H9 (cell line): ENCODE measurements around the gene RPS10. TPM values are rescaled to one million over a fixed set of nuclear protein-coding genes. Genes with fewer than 3 reads are reported as not detected.

ENCODE experiments used
- DNase-seq: peaks from one replicate; pipeline ENCODE4 v3.0.0-alpha.2; 2017
- H2AFZ ChIP-seq: one replicate; pipeline ENCODE4 v1.6.1; 2013; ENCODE audit warnings: mild to moderate bottlenecking, low read length, control low read depth, moderate library complexity
- H2AK5ac ChIP-seq: 2 replicates; pipeline ENCODE4 v1.6.1; 2013; ENCODE audit warnings: low read length, control low read depth, mixed read lengths; ENCODE audit not compliant: insufficient read length
- H2BK120ac ChIP-seq: one replicate; pipeline ENCODE4 v1.6.1; 2013; ENCODE audit warnings: low read depth, mild to moderate bottlenecking, low read length, control low read depth, inconsistent platforms; ENCODE audit not compliant: poor library complexity, severe bottlenecking
- H2BK12ac ChIP-seq: 2 replicates; pipeline ENCODE4 v1.6.1; 2013; ENCODE audit warnings: low read length, control low read depth, mixed read lengths, low read depth; ENCODE audit not compliant: insufficient read length
- H2BK15ac ChIP-seq: 2 replicates; pipeline ENCODE4 v1.6.1; 2013; ENCODE audit warnings: low read depth, low read length, control low read depth
- H2BK20ac ChIP-seq: one replicate; pipeline ENCODE4 v1.6.1; 2013; ENCODE audit warnings: low read depth, mild to moderate bottlenecking, low read length, control low read depth, inconsistent platforms; ENCODE audit not compliant: poor library complexity, severe bottlenecking
- H2BK5ac ChIP-seq: 2 replicates; pipeline ENCODE4 v1.6.1; 2013; ENCODE audit warnings: low read length, control low read depth, mixed read lengths; ENCODE audit not compliant: insufficient read length
- H3K14ac ChIP-seq: 2 replicates; pipeline ENCODE4 v1.6.1; 2013; ENCODE audit warnings: low read length, control low read depth; ENCODE audit not compliant: insufficient read depth
- H3K18ac ChIP-seq: 2 replicates; pipeline ENCODE4 v1.6.1; 2013; ENCODE audit warnings: low read depth, mild to moderate bottlenecking, mixed read lengths, low read length, control low read depth; ENCODE audit not compliant: insufficient read length
- H3K23ac ChIP-seq: 2 replicates; pipeline ENCODE4 v1.6.1; 2013; ENCODE audit warnings: low read length, control low read depth, mixed read lengths, low read depth; ENCODE audit not compliant: insufficient read length
- H3K23me2 ChIP-seq: 2 replicates; pipeline ENCODE4 v1.6.1; 2013; ENCODE audit warnings: low read depth, mild to moderate bottlenecking, mixed read lengths, low read length, control low read depth; ENCODE audit not compliant: insufficient read length, poor library complexity, severe bottlenecking
- H3K27ac ChIP-seq: 2 replicates; pipeline ENCODE4 v1.5.1; 2013; ENCODE audit warnings: low read length, control low read depth, mixed read lengths, low read depth; ENCODE audit not compliant: insufficient read length
- H3K27me3 ChIP-seq: 2 replicates; pipeline ENCODE4 v1.6.1; 2013; ENCODE audit warnings: low read length, control low read depth, inconsistent platforms; ENCODE audit not compliant: insufficient read depth
- H3K4ac ChIP-seq: 2 replicates; pipeline ENCODE4 v1.6.1; 2013; ENCODE audit warnings: low read depth, mild to moderate bottlenecking, control low read depth, inconsistent platforms, low read length, moderate library complexity
- H3K4me1 ChIP-seq: 2 replicates; pipeline ENCODE4 v1.6.1; 2013; ENCODE audit warnings: low read length, control low read depth, inconsistent platforms; ENCODE audit not compliant: insufficient read depth
- H3K4me2 ChIP-seq: 2 replicates; pipeline ENCODE4 v1.6.1; 2013; ENCODE audit warnings: low read length, control low read depth, mixed read lengths; ENCODE audit not compliant: insufficient read length, insufficient read depth
- H3K56ac ChIP-seq: 2 replicates; pipeline ENCODE4 v1.6.1; 2013; ENCODE audit warnings: low read depth, mild to moderate bottlenecking, mixed read lengths, low read length, control low read depth; ENCODE audit not compliant: insufficient read length
- H3K79me1 ChIP-seq: 2 replicates; pipeline ENCODE4 v1.6.1; 2013; ENCODE audit warnings: low read depth, mild to moderate bottlenecking, moderate library complexity, low read length, control low read depth, inconsistent platforms; ENCODE audit not compliant: insufficient read depth, poor library complexity, severe bottlenecking
- H3K79me2 ChIP-seq: 2 replicates; pipeline ENCODE4 v1.6.1; 2013; ENCODE audit warnings: low read length, control low read depth, inconsistent platforms; ENCODE audit not compliant: insufficient read depth
- H3K9ac ChIP-seq: 2 replicates; pipeline ENCODE4 v1.6.1; 2013; ENCODE audit warnings: low read length, control low read depth, mixed read lengths; ENCODE audit not compliant: insufficient read length; ENCODE audit errors: extremely low read depth
- H3K9me3 ChIP-seq: one replicate; pipeline ENCODE4 v1.6.1; 2013; ENCODE audit warnings: low read depth, low read length, inconsistent platforms; ENCODE audit not compliant: control insufficient read depth
- H3T11ph ChIP-seq: one replicate; pipeline ENCODE4 v1.6.1; 2013; ENCODE audit warnings: mild to moderate bottlenecking, low read length, control low read depth, inconsistent platforms
- H4K20me1 ChIP-seq: one replicate; pipeline ENCODE4 v1.6.1; 2013; ENCODE audit not compliant: control insufficient read depth, insufficient read length, insufficient read depth
- H4K5ac ChIP-seq: 2 replicates; pipeline ENCODE4 v1.6.1; 2013; ENCODE audit warnings: low read depth, mild to moderate bottlenecking, mixed read lengths, low read length, control low read depth; ENCODE audit not compliant: insufficient read length
- H4K8ac ChIP-seq: replicated peaks from 2 replicates; pipeline ENCODE4 v1.6.1; 2013; ENCODE audit warnings: low read length, control low read depth, mixed read lengths, low read depth; ENCODE audit not compliant: insufficient read length
- H4K91ac ChIP-seq: 2 replicates; pipeline ENCODE4 v1.6.1; 2013; ENCODE audit warnings: low read depth, mild to moderate bottlenecking, moderate library complexity, mixed read lengths, low read length, control low read depth; ENCODE audit not compliant: insufficient read length
- H3K27ac Mint-ChIP-seq, 3 experiments: 2 replicates in 2 of 3; 3 replicates in 1 of 3; pipeline ENCODE4 v1.8.0; 2020 to 2021; ENCODE audit warnings: mixed read lengths in 3 of 3, mild to moderate bottlenecking in 1 of 3, moderate library complexity in 1 of 3
- H3K27me3 Mint-ChIP-seq: 2 replicates; pipeline ENCODE4 v1.8.0; 2021; ENCODE audit warnings: low read depth, mild to moderate bottlenecking, moderate library complexity, mixed read lengths
- H3K36me3 Mint-ChIP-seq, 3 experiments: 2 replicates in 2 of 3; 3 replicates in 1 of 3; pipeline ENCODE4 v1.8.0; 2020 to 2021; ENCODE audit warnings: low read depth in 3 of 3, mixed read lengths in 3 of 3; ENCODE audit not compliant: insufficient read depth in 1 of 3
- H3K4me1 Mint-ChIP-seq, 2 experiments: 2 replicates each; pipeline ENCODE4 v1.8.0; 2020; ENCODE audit warnings: mixed read lengths in 2 of 2
- H3K4me3 Mint-ChIP-seq, 2 experiments: 2 replicates in 1 of 2; 3 replicates in 1 of 2; pipeline ENCODE4 v1.8.0; 2020 to 2021; ENCODE audit warnings: mild to moderate bottlenecking in 2 of 2, mixed read lengths in 2 of 2, moderate library complexity in 1 of 2
- H3K9me3 Mint-ChIP-seq, 2 experiments: 2 replicates in 1 of 2; 3 replicates in 1 of 2; pipeline ENCODE4 v1.8.0; 2020; ENCODE audit warnings: mild to moderate bottlenecking in 2 of 2, mixed read lengths in 2 of 2, moderate library complexity in 1 of 2
- CTCF ChIP-seq: fragments of 200-600 bp; sonication (generic); conservative IDR thresholded peaks from 3 replicates; pipeline ENCODE4 v1.8.0; 2021; ENCODE audit warnings: antibody characterized with exemption, mild to moderate bottlenecking
- WGBS: extraction: QIAGEN DNeasy Blood & Tissue Kit; methylation state at CpG from one replicate; pipeline ENCODE4 v1.1.7; 2013; ENCODE audit warnings: missing lambda C conversion rate, low lambda C conversion rate, mixed read lengths; ENCODE audit not compliant: insufficient read length; ENCODE audit errors: extremely low coverage; 5-methylcytosine and 5-hydroxymethylcytosine counted together
- total RNA-seq: library from RNA; stranded (reverse); gene quantifications from 2 replicates; pipeline ENCODE4 v1.2.1, GENCODE V29; 2021

RPS10 gene
- total RNA-seq, 1 experiment from 2014 or later, result 2,330 TPM

- H3K27ac Mint-ChIP-seq, result no peak overlapping the region
- H3K79me1 ChIP-seq, result no peaks in the 10 kb centered on the region
- H2BK5ac ChIP-seq, result no peak overlapping the region
- H3K36me3 Mint-ChIP-seq, result no peaks in the 10 kb centered on the region
- H3K23ac ChIP-seq, result peak overlapping the region; percentile 93
- H3K4me1 ChIP-seq, result no peaks in the 10 kb centered on the region
- H3K27ac ChIP-seq, result no peak overlapping the region
- H4K8ac ChIP-seq, result no peak overlapping the region
- peaks cover 8 to 11% of the 10 kb centered on the region in 2 experiments for H3K4me1 Mint-ChIP-seq
- H3K14ac ChIP-seq, result no peak overlapping the region
- H3K4me3 Mint-ChIP-seq, result no peak overlapping the region
- H3K9ac ChIP-seq, result no peak overlapping the region
- H4K91ac ChIP-seq, result no peak overlapping the region
- H2BK120ac ChIP-seq, result no peak overlapping the region
- H4K5ac ChIP-seq, result no peak overlapping the region
- H2AFZ ChIP-seq, result no peak overlapping the region
- H3K4ac ChIP-seq, result no peak overlapping the region
- H3K27me3 ChIP-seq, result no peaks in the 10 kb centered on the region
- no peaks in the 10 kb centered on the region for H4K20me1 ChIP-seq
- no peaks in the 10 kb centered on the region for H3K23me2 ChIP-seq
- H3K79me2 ChIP-seq, result no peaks in the 10 kb centered on the region
- WGBS, result no CpG with 5 or more reads among the region's 4 CpGs
- no peaks in the 10 kb centered on the region for H3K9me3 Mint-ChIP-seq
- no peak overlapping the region for H3K56ac ChIP-seq
- H3T11ph ChIP-seq, result no peak overlapping the region
- TF ChIP-seq CTCF, result no peak
- H2BK20ac ChIP-seq, result no peak overlapping the region
- no peak for DNase-seq
- no peak overlapping the region for H2AK5ac ChIP-seq
- H3K27me3 Mint-ChIP-seq, result peaks cover 2% of the 10 kb centered on the region; the same call in 1 of the 2 replicates
- no peak overlapping the region for H3K18ac ChIP-seq
- H3K4me2 ChIP-seq, result no peak overlapping the region
- H2BK12ac ChIP-seq, result no peak overlapping the region
- H2BK15ac ChIP-seq, result no peak overlapping the region
- H3K9me3 ChIP-seq, result no peaks in the 10 kb centered on the region
Measured at GRCh38 chr6:34445313-34445860, 19.5 kb upstream of the RPS10 start.
